Panc1 (cell line): ENCODE results near the gene PROP1. TPM values are rescaled to one million over a fixed set of nuclear protein-coding genes. Genes with fewer than 3 reads are reported as not detected.

Experiments
- ATAC-seq: fragments of 200-7000 bp; cut with Tn5 transposase; 2 replicates; pipeline ENCODE4 v1.9.1; 2020; ENCODE audit warnings: mild to moderate bottlenecking, moderate library complexity
- BruUV-seq: library from RNA; stranded (reverse); fragments of 400-500 nt; replicated peaks from 2 replicates; lab custom pipeline; 2021; lab: Mats Ljungman, UMichigan
- CTCF ChIA-PET: fragments of 300-600 bp; sonication (Branson Sonifier 250); formaldehyde crosslinking; loops from one replicate; lab custom pipeline; 2022; ENCODE audit warnings: antibody characterized with exemption; lab: Charles Lee
- POLR2A ChIA-PET: fragments of 300-600 bp; sonication (Branson Sonifier 250); formaldehyde crosslinking; loops from one replicate; lab custom pipeline; 2022; ENCODE audit warnings: antibody characterized with exemption; lab: Charles Lee
- DNase-seq: peaks from one replicate; pipeline ENCODE4 v3.0.0-alpha.2; 2010; ENCODE audit warnings: low read depth, low spot score
- H3K27ac ChIP-seq: 2 replicates; pipeline ENCODE4 v1.5.1; 2011; ENCODE audit warnings: mild to moderate bottlenecking, low read length, inconsistent platforms
- H3K27me3 ChIP-seq: fragments of 200-500 bp; sonication (Bioruptor generic); 2 replicates; pipeline ENCODE4 v1.6.0; 2014; ENCODE audit warnings: low read length, inconsistent platforms; ENCODE audit not compliant: control insufficient read depth, insufficient read depth
- H3K36me3 ChIP-seq: fragments of 200-500 bp; sonication (Bioruptor generic); 2 replicates; pipeline ENCODE4 v1.5.1; 2014; ENCODE audit warnings: inconsistent platforms, mild to moderate bottlenecking, low read length, moderate library complexity; ENCODE audit not compliant: control insufficient read depth, insufficient read depth
- H3K4me1 ChIP-seq: 2 replicates; pipeline ENCODE4 v1.5.1; 2011; ENCODE audit warnings: inconsistent platforms, mild to moderate bottlenecking, low read length, moderate library complexity; ENCODE audit not compliant: control insufficient read depth, insufficient read depth
- H3K4me3 ChIP-seq, 2 experiments: 2 replicates each; pipeline ENCODE4 v1.5.1; 2011 to 2012; ENCODE audit warnings: low read depth in 2 of 2, low read length in 2 of 2, mild to moderate bottlenecking in 2 of 2, inconsistent platforms in 1 of 2, moderate library complexity in 1 of 2
- H3K9me3 ChIP-seq: fragments of 200-500 bp; sonication (Bioruptor generic); 2 replicates; pipeline ENCODE4 v1.5.1; 2014; ENCODE audit warnings: low read depth, mild to moderate bottlenecking, inconsistent platforms, low read length, moderate library complexity; ENCODE audit not compliant: control insufficient read depth, insufficient read depth
- CTCF ChIP-seq: fragments of 450-650 bp; IDR thresholded peaks from 2 replicates; pipeline ENCODE4 v1.5.1; 2017; ENCODE audit warnings: mild to moderate bottlenecking
- POLR2AphosphoS5 ChIP-seq: IDR thresholded peaks from 2 replicates; pipeline ENCODE4 v1.6.1; 2012; ENCODE audit warnings: mild to moderate bottlenecking, low read depth, low read length, moderate library complexity
- REST ChIP-seq, 2 experiments: IDR thresholded peaks; 2 replicates each; pipeline ENCODE4 v1.6.1; 2011 to 2012; ENCODE audit warnings: low read depth in 2 of 2, control low read depth in 1 of 2, low read length in 1 of 2, mild to moderate bottlenecking in 1 of 2, moderate library complexity in 1 of 2; ENCODE audit not compliant: insufficient read depth in 1 of 2
- SIN3A ChIP-seq: IDR thresholded peaks from 2 replicates; pipeline ENCODE4 v1.6.1; 2012; ENCODE audit warnings: low read depth, mild to moderate bottlenecking, low read length, moderate library complexity, borderline replicate concordance; ENCODE audit not compliant: insufficient read depth
- TCF7L2 ChIP-seq: IDR thresholded peaks from 2 replicates; pipeline ENCODE4 v1.6.1; 2011; ENCODE audit warnings: mild to moderate bottlenecking, low read depth, low read length, inconsistent platforms
- in situ Hi-C: cut with HindIII; loops from 2 replicates; pipeline ENCODE4 v1.10.0; 2016; ENCODE audit warnings: low sequenced_read_pairs, low pct_unique_long_range_greater_than_20kb
- intact Hi-C: fragments of 100-400 bp; cut with micrococcal nuclease; formaldehyde crosslinking; loops from one replicate; pipeline ENCODE4 v1.10.0; 2022; ENCODE audit not compliant: unreplicated experiment
- total RNA-seq: library from RNA; stranded (reverse); gene quantifications from one replicate; pipeline ENCODE4 v1.2.1, GENCODE V29; 2021; ENCODE audit not compliant: unreplicated experiment

The PROP1 gene
- total RNA-seq, 1 experiment from 2014 or later = not detected

- in situ Hi-C loops = no loop called here
- ChIA-PET POLR2A (no interaction called here), CTCF (interaction anchor here (0.6 kb wide), 1 partner anchor 82 kb away, joined by 3 read pairs; no protein-coding TSS in a partner anchor)
- intact Hi-C loops = loop anchor here (5.0 kb wide), 1 partner anchor 78 kb away; no protein-coding TSS in a partner anchor
- H3K36me3 ChIP-seq = no peaks in the 10 kb centered on the region
- H3K27me3 ChIP-seq = no peaks in the 10 kb centered on the region
- no TSS peak for BruUV-seq
- TF ChIP-seq REST (IDR thresholded peaks at IDR 0.05; ENCODE audit: insufficient read depth in 1 of 2, low read depth in 2 of 2, low read length in 1 of 2) = no peak
- no peak for TF ChIP-seq CTCF
- no peak for TF ChIP-seq SIN3A
- TF ChIP-seq POLR2AphosphoS5 = no peak
- TF ChIP-seq TCF7L2 = no peak
- no peaks in the 10 kb centered on the region for H3K4me1 ChIP-seq
- H3K9me3 ChIP-seq = no peaks in the 10 kb centered on the region
- no peak overlapping the region for H3K4me3 ChIP-seq
- no peak for ATAC-seq
- no peak for DNase-seq
- H3K27ac ChIP-seq = no peak overlapping the region
These were observed 11.3 kb downstream of the PROP1 start for GRCh38 chr5:177984584-177985206.

GRCh38 chr5:177983763-177984583, 12.1 kb downstream of the PROP1 start:
- no peak overlapping the region for H3K4me3 ChIP-seq
- H3K4me1 ChIP-seq = no peaks in the 10 kb centered on the region
- no peaks in the 10 kb centered on the region for H3K36me3 ChIP-seq
- TF ChIP-seq POLR2AphosphoS5 = no peak
- TF ChIP-seq TCF7L2 = no peak
- no peak for TF ChIP-seq REST (IDR thresholded peaks at IDR 0.05; ENCODE audit: insufficient read depth in 1 of 2, low read depth in 2 of 2, low read length in 1 of 2)
- TF ChIP-seq SIN3A = no peak
- TF ChIP-seq CTCF = no peak
- ATAC-seq = no peak
- in situ Hi-C loops (no loop called here), intact Hi-C loops (loop anchor here (5.0 kb wide), 1 partner anchor 78 kb away; no protein-coding TSS in a partner anchor)
- H3K27ac ChIP-seq = no peak overlapping the region
- no peak for DNase-seq
- no peaks in the 10 kb centered on the region for H3K9me3 ChIP-seq
- BruUV-seq = no TSS peak
- POLR2A ChIA-PET = no interaction called here
- H3K27me3 ChIP-seq = no peaks in the 10 kb centered on the region
- CTCF ChIA-PET = no interaction called here
